ENCODE results near the gene TARBP1.
"Not testable (repeated sequence)": the region's sequence is repeated elsewhere in the genome, so short reads cannot be mapped to it uniquely, and the experiment has no call there.

Gene TARBP1

DNA sequence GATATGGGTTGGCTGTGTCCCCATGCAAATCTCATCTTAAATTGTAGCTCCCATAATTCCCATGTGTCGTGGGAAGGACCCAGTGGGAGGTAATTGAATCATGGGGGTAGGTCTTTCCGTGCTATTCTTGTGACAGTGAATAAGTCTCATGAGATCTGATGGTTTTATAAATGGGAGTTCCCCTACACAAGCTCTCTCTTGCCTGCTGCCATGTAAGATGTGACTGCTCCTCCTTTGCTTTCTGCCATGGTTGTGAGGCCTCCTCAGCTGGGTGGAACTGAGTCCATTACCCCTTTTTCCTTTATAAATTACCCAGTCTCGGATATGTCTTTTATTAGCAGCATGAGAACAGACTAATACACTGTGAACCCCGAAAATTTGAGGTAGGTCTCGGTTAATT is 25.3 kb upstream of the TARBP1 start:
- not testable (repeated sequence) for DNase-seq

DNA sequence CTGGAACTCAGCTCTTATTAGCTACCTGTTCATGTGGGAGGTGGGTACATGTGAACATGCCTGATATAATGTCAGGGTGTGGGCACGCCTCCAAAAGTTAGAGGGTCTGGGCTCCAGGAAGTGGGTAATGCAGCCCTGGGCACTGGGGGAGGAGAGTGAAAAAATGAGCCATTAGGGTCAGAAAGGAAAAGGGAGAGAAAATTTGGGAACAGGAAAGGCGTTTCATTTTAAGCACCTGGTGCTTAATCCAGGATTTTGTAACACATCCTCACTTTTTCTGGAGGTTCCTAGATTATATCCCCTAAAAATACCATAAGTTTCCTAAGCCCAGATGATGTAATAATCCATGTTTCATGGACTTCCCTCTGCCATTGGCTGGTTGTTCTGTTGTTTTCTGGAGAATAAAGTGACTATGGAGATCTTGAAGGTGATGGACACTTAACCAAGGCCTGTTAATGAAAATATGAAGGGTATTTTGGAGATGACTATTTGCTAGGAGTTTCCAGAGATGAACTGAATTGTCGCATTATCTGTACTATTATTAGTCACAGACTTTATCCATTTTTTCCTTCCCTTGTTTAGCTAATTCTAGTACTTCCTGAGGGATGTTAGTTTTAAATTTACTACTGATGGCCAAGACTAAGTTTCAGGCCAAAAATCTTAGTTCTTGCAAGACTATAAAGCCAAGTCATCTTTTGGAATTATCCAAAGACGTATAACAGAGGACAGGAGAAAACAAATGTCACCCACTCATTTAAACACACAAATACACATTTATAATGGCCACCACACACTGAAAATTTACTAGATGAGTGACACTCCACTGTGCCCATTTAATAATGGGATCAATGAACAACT is 24.4 kb upstream of the TARBP1 start:
- DNase-seq = no peak

DNA sequence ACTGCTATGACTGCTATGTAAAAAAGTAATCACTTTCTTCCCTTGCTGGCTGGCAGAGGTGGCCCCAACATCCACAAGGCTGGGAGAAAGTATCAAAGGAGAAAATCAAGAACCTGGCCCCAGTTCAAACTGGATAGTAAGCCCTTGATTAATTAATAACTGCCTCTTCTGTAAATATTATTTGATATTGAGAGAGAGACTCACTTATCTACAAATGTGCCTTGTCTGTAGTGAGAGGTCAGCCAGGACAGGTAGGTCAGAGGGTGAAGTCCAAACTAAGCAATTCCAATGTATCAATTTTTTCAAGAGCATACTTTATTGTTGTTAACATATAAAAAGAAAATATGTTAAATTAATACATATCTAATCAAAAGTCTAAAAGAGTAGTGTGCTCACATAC is 23.8 kb upstream of the TARBP1 start:
- no peak for DNase-seq

DNA sequence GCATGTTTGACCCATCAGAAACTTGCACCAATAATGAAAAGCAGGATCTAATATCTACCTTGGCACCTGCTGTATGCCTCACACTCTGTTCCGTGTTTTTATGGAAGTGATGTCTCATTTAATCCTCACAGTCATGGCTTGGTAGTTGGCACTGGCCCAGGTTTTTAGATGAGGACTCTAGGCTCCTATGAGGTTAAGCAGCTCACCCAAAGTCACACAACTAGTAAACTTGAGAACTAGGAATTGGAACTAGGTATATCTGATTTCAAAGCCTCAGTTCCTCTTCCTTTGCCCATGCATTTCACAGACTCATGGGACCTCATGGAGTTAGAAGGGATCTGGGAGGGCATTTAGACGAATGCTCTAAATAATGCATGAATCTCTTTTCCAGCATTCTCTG is 21.3 kb upstream of the TARBP1 start:
- DNase-seq = peak; percentile 51

DNA sequence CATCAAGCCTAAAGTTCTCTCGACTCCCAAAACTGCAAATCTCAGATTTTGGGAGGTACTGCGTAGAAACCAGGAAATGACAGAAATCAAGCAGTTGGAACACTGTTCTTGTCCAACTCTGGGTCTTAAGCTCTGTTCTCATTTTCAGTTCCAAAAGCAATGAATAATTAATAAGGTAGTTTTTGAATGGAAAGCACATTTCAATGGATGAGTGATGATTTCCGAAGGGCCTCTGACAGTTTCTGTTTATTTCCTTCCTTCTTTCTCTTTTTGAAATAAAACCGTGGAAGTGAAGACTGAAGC is 20.9 kb upstream of the TARBP1 start:
- DNase-seq = no peak

DNA sequence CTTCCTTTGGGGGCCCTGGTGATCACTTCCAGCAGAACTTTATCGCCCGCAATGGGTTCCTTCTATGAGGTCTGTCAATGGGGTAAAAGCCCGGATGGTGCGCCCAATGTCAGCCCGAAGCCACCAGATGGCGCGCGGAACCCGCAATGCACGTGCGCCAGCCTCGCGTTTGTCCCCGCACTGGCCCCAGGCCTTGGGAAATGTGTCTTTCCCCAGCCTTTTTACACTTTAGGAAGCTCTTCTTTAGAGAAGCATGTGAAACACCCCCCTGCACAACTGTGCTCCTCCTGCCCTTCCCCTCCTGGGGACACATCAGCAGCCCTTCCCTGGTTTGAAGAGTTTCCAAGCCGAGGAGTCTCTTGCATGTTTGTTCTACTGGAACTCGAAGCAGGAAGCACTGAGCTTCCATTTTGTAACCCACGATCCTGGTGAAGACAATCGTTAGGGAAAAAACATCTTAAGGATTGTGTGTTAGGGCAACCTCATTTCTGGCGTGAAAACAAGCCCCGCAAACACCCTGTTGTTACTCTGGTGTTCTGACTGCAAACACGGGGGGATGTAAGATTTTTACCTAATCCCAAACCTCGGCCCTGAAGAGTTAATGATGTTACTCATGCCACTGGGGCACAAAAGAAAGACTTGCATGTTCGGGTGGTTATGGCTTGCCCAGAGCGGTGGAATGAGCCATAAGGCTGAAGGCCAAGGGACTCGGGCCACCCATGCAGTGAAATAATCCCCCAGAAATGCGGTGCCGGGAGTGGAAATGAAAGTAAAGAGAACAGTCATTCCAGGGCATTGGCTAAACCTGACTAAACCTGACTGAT is 20.4 kb upstream of the TARBP1 start:
- DNase-seq = peak; percentile 95

DNA sequence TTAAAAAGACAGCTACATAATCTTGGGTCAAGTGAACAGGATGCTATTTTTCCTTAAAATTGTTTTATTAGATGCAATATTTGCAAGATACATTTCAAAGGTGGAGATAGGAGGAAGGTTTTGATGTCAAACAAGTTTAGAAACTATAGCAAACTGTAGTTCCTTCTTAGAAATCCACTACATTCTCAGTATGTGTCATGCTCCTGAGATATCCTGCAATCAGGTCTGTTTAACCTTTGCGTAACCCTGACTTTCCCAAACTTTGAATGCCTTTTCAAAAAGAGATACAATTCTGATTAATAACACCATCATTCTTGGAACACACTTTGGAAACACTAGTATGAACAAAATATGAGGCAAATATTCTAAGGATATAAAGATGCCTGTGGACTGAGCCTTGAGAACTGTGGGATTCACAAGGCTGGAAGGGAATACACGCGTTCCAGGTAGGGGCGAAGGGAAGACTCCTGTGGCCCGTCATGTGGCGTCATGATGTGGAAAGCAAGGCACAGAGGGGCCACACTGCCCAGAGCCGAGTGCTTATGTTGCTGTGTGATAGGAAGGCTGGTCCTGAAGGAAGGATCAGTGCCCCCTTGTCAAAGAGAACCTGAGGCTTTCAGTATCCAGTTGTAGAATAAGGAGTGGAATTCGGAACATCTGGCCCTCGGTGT is 19.6 kb upstream of the TARBP1 start:
- DNase-seq = no peak

DNA sequence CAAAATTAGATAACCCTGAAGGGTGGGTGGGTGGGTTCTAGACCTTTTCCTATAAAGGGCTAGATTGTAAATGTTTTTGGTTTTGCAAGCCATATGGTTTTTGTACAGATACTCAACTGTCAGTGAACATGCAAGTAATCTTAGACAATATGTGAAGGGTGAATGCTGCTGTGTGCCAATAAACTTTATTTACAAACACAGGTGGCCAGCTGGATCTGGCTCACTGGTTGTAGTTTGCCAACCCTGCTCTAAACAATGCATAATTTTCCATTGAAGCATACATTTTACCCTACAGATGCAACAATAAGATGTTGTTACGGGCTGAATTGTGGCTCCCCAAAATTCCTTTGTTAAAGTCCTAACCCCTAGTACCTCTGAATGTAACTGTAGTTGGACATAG is 18.6 kb upstream of the TARBP1 start:
- no peak for DNase-seq

DNA sequence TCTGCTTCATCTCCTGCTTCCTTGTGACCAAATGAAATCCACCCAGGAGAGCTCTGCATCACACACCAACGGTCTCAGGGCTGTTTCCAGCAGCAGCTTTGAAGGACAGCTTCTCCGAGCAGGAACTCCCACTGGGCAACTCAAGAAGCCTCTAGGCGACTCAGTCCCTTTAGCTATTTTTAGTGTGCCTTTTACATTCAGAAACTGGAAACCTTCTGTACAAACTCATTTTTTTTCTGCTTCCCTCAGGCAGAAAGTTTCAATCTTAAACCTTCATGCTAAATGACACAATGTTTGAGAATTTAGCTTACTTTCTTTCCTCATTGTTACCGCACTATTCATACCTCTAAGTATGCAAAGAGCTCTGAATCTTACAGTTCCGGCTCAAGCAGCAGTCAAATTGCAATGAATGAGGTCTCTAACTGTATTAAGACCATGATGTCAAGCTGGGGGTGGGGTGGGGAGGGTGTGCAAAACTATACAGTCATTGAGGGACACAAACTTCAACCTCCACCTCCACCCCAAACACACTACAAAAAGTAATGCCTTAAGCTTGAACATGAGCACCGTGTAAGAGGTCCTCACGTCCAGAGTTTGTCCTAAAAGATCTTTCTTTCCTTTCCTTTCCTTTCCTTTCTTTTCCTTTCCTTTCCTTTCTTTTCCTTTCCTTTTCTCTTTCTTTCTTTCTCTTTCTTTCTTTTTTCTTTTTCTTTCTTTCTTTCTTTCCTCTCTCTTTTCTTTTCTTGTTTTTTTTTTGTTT is 16.4 kb upstream of the TARBP1 start:
- no peak for DNase-seq

DNA sequence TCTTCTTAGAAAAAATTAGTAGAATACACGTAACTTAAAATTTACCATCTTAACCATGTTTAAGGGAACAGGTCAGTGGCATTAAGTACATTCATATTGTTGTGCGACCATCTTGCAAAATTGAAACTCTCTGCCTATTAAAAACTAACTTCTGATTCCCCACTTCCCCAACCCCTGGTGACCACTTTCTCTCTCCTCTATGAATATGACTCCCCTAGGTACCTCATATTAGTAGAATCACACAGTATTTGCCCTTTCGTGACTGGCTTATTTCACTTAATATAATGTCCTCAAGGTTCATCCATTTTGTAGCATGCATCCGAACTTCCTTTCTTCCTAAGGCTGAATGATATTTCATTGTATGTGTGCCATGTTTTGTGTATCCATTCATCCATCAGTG is 15.1 kb upstream of the TARBP1 start:
- DNase-seq = no peak

DNA sequence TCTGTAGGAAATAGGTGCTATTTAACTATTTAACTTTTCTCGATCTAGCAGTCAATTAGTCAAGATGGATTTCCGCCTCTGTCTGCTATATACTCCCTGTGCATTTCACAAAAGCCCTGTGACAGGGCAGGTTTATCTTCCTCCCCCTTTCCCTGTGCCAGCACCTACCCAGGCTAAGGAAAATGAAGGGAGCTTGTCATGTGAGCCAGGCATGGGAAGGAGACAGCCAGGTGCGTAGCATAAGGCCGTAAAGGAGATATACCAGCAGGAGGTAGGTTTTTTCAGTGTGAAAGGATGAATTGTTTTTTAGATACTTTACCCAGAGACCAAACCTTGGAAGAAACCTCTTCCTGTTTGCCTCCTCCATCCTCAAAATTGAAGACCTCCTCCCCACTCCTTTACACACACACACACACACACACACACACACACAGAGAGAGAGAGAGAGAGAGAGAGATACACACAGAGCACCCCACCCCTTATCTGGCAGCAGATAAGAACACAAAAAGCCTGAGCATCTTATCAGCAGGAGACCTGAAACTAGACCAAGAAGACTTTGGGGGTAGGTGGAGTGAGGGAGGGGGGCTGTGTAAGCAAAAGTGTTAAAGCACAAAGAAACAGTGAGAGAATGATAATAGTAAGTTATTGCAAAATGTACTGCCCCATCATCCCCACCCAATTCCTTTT is 12.0 kb upstream of the TARBP1 start:
- DNase-seq = no peak

DNA sequence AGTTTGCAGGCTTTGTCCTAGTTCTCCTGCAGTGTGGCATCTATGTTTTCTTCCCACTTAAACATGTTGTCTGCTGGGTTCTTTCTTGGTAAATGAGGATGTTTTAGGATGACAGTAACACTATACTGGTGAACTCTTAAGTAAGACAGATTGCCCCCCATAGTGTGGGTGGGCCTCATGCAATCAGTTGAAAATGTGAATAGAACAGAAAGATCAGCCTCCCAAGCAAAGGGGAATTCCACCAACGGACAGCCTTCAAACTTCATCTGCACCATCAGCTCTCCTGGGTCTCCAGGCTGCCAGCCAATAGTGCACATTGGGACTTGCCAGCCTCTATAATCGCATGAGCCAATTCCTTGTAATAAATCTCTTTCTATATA is 10.7 kb upstream of the TARBP1 start:
- DNase-seq = no peak

DNA sequence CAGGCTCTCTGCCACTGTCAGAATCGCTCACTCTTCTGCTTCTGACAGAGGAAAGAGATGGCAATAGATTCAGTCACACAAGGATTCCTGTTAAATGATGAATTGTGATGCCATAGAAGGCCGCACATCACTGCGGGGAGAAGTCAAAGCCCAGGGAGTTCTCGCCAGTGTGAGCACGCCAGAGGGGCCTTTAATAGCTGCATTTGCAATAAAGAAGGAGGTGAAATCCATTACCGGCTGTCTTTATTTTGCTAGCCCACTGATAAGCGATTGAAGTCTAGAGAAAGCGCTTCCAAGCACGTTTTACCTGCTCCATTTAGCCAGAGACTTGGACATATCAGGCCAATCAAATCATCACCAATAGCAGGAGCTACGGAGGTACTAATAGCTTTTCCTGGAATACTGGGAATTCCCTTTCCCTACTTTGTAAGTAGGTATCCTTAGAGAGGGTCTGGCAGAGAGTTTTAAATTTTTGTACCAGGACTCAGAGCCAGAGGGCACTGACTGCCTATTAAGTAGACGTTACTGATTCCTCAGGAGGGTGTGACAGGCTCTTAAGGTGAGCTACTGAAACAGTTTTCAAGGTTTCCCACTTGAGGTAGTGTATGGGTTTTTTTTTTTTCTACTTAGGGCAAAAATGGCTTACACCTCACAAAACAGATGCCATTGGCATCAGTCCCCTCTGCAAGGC is 10.2 kb upstream of the TARBP1 start:
- no peak for DNase-seq

DNA sequence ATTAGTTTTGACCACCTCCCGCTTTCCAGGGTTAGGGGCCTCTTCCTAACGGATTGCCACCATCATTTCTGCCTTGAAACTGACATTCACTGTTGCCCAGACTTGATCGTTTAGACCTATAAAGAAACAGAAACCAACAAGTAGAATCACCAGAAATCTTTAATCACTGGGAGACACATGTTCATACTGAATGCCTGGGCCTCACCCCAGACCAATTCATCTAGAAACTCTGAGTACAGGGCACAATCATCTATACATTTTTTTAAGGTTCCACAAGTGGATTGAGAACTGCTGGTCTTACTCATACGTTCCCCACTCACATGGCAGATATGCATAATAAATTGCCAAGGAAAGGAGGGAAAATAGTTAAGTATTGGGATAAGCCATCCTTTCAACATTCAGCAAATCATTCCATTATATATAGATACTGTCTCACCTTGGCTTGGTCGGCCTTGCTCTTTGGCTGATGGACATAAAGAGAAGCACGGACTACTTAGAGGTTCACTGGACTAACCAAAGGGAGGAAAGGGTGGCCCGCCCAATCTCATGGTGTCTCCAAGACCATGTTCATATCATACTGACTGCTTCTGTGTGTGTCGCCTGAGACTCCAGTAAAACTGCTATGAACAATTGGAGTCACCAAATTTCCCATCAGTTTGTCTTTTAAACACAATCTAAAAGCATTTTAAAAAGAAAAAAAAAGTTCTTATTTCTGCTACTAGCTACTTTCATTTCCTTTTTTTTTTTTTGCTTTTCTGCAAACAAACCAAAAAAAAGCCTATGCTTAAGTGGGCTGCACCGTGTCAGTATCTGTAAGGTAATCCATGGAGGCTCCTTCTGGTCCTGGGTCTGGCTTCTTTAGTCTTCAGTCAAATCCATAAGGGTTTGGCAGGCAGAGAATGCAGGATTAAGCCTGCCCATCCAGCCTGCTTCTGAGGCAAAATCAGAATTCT is 9.4 kb upstream of the TARBP1 start:
- no peak for DNase-seq

DNA sequence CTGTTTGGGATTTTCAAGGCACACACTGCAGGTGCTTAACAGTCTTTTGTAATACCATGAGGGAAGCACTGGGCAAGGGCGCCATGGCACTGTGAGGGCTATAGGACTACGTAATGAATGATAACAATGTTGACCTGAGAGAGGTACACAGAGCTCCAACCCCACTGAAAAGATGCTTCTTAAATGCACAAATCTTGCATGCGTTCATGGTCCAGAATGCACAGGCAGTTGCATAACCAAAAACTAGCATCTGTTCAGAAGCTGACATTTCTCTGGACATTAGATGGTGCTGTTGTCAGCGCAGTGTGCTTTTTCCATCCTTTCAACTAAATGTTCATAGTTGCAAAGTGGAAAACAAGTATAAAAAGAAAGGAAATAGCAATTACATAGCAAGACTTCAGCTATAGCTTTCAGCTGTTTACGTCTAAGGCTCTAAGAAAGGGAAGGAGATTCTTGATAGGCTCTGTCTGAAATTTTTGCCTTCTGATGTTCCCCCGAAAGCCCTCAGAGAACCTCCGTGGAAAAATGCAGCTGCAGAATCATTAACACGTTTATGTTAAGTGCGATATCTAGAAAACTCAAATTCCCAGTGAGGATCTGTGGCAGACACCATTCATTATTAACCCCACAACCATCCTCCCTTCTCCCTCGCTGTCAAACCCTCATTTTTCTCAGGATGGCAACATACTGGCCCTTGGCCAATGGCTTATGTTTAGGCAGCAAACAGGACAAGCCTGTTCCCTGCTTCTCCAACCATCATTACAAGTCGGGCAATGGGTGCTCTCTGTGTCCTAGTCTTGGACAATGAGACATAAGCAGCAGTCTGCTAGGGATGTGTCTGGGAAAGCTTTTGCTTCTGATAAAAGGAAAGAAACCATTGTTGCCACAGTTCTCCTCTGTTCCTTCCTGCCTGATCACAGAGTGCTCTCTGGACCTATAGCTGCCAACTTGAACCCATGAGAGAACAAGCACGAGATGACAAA is 8.2 kb upstream of the TARBP1 start:
- peak; percentile 71 for DNase-seq

DNA sequence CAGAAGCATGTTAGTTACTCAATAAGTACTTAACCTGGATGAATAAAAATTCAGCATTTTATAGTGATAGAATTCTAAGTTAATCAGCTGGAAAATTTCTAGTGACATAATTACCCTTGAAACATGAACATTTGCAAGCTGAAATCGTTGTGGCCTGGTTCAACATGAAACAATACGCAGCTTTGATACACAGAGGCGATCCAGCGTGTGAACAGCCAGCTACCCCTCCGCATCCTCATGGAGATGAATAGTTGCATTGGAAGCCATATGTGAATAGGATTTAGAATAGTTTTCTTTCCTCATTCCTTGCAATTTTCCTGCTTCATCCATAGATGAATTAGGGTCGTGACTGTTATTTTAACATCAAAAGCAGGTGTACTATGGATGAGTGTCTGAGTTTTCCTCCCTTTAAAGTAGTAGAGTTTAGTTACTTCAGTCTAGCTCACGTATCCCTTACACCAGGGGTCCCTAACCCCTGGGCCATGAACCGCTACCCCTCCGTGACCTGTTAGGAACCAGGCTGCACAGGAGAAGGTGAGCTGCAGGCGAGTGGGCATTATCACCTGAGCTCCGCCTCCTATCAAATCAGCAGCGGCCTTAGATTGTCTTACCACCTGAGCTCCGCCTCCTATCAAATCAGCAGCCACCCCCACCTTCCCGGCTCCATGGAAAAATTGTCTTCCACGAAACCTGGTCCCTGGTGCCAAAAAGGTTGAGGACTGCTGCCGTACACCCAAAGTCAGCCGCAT is 6.2 kb upstream of the TARBP1 start:
- DNase-seq = no peak

DNA sequence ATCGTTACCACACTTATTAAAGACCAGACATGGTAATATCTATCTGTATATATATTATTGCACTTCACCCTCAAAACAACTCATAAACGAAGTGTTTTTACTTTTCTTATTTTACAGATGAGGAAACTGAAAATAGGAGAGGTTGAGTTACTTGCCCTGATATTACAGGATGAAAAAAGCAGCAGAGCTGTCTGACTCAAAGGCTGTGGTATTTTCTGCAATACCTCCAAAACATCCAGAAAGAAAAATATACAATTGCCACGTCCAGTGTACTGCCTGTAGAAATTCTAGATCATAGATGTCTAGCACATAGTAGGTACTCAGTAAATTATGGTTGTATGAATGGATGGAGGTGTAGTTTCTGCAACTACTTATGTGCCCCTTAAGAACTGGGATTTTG is 5.2 kb upstream of the TARBP1 start:
- DNase-seq = no peak

DNA sequence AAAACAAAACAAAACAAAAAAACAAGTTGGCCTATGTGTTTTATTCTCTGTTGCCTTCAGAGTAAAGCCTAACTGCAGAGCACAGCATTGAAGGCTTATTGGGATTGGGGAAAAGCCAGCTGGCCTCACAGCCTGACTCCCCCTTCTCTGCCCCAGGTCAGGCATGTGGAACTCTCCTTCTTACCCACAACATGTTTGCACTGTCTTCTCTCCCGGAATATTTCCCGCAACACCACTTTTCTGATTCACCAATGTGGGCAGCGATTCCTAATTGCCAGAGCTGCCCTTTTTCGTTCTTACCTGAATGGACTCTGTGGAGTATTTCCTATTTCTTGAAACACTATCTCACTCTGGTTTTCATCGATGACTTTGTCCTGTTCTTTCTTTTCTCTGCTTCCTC is 2.8 kb upstream of the TARBP1 start:
- no peak for DNase-seq

DNA sequence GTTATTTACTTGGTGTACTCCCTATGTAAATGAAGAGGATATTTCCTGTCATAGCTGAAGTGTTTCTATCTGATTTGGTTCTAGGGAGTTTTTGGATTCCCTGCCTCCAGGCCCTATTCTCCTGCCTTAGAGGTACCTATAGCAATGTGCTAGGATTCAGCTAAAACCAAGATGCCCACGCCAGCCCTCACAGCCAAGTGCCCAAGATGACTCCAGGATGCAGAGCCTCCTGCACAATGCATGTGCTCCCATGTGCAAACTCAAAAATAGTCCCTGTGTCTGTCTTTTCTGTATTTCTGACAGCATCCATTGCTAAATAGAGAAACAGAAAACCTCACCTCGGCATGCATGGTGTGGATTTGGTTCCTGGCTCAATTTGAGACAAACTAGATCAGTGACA is 887 bp upstream of the TARBP1 start:
- no peak for DNase-seq
